C1 segment of cervical spinal cord (tissue), 14 donors: ENCODE measurements around the gene TRAPPC12.
"Not testable (repeated sequence)": the region's sequence is repeated elsewhere in the genome, so short reads cannot be mapped to it uniquely, and the experiment has no call there.

ENCODE experiments used
- DNase-seq, 14 donors: peaks; one replicate each; lab custom pipeline; 2025; lab: John Stamatoyannopoulos, UW

TRAPPC12 gene

DNA sequence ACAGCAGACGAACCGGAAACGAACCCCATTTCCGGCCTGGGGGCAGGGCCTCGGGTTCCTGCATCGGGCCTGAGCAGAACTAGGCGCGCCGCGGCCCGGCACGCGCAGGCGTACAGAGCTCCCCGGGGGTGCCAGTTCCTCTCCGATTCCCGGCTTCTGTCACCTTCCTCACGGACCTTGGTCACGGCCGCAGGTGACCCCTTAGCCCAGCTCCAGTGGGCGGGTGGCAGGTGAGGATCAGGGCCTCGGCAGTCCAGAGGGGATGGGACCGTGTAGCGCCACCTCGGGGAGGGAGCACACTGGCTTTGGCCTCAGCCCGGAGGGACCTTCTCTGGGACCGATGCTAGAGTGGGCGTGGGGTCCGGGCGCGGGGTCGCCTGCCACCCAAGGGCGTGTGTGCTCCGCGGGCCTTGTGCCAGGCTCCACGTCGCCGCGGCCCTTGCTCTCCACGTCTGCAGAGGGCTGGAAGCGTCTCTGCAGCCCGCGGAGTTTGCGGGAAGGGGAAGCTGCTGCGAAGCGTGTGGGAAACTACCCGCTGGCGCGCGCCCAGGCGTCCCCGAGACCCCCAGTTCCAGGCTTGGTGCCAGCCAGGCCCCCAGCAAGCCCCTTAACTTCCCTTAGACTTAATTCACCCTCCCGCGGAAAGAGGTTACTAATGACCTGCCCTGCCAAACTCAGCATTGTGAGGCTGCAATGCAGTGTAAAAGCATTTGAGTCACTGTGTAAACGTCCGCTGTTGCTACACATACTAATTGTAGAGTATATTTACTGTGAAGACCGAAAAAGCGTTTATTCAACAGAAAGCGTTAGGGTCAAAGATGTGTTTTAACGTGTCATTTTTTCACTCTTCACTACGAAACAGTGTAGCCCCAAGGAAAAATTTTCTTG, at the start of gene TRAPPC12:
TRAPPC12 (plus strand) TSS at position 48 of the 888 bp plus-strand sequence. CDS start 7,930 bp downstream, outside the sequence.
- DNase-seq = peak; percentile 53 to 94 (median 84)

DNA sequence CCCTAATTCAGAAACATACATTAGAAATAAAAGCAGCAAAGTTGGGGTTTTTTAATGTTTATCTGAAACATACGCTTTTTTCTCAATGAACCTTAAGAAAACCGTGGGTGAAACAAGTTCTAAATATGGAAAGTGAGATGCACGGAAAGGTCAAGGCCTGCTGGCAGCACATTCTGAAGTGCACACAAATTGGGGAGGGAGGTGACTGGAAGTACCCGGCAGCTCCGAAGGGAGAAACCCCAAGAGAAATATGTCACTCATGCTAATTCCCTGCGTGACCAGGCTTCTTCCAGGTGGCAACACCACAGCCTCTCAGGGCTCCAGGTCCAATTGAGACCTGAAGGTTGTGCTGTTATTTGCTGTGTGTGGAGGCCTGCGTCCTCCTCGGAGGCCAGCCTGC, 47.4 kb upstream of the TRAPPC12 start:
- DNase-seq = no peak

DNA sequence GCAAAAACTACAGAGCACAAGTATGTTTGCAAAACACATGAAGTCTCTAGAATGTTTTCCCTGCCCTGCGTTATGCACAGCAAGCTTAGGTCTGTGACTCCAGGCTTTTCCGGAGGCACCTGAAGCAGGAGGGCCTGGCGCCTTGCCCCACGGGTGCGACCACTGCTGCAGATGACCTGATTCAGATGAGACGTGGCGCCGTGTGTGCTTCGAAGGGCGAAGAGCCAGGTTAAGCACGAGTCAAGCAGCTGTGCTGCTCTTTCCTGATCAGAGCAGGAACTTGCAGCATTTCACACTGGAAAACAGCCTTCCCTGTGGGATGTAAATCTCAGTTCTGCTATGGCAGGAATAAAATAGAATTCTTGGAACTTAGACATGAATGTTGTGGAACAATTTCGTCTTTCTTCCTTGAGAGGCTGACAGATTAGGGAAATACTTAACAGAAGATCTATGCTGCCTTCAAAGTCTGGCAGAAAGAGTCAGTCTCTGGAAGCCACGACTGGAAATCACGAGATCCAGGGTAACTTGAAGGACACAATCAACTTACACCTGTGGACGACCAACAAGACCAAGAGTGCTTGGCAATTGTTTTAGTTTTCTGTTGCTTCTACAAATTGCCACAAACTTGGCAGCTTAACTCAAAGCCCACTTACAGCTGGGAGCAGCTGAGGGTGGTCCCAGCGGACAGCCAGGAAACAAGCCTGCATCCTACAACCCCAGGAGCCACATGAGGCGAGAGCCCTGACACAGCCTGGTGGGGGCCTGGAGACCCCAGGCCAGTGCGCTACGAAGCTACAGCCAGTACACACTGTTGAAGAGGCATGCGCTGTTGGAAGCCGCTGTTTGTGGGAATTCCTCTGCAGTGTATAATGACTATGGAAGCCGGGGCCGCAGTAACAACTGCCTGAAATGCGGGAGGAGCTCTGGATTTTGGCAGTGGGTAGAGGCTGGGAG, 44.8 kb upstream of the TRAPPC12 start:
- DNase-seq = no peak

DNA sequence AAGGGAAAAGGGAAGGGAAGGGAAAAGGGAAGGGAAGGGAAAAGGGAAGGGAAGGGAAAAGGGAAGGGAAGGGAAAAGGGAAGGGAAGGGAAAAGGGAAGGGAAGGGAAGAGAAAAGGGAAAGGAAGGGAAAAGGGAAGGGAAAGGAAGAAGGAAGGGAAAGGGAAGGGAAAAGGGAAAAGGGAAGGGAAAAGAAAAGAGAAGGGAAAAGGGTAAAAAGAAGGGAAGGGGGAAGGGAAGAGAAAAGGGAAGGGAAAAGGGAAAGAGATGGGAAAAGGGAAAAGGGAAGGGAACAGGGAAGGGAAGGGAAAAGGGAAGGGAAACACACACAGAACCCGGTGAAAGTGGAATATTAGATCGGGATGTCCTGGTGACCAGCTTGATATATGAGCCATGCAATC, 42.6 kb upstream of the TRAPPC12 start:
- no peak for DNase-seq

DNA sequence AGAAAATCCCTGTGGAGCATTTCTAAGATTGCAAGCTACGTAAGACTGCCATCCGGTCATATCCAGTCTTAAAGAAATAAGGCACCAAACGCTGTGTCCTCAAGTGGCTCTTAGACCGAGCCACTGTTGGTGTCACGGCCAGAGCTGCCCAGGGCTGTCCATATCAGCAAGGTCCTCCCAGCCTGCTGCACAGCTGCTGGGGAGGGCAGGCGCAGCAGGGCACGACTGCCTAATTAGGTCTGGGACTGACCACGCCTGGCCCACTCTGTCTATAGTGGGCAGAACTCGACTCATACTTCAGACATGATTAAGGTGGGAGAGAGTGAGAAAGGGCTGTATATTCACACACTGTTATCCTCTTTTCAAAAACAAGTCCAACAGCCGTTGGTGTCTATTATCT, 41.2 kb upstream of the TRAPPC12 start:
- no peak for DNase-seq

DNA sequence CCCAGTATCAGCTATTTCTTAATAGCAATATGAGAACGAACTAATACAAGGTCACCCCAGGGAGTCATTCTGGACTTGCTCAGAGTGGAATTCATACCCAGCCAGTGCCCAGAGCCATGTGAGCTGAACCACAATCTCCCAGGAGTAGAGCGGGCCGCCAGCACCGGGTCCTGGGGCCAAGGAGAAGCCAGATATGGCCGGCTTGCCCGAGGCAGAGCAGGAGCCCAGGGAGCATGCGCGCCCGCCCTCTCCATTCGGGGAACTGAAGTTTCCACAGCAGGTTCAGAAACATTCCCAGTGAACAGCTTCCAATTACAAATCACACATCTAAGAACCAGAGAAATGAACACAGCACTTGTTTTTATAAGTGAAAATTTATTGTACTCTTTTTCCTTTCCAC, 39.4 kb upstream of the TRAPPC12 start:
- no peak for DNase-seq

DNA sequence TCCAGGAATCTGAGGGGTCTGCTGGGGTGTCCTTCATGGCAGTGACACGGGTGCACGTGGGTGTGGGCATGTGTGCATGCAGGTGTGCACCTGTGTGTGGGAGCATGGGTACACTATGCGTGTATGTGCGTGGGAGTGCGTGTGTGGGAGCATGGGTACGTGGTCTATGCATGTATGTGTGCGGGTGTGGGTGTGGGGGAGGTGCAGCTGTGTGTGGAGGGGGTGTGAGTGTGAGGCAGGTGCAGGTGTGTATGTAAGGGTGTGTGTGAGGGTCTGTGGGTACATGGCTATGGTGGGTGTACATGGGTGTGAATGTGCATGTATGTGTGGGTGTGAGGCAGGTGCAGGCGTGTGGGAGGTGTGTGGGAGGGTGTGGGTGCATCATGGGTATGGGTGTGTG, 38.2 kb upstream of the TRAPPC12 start:
- DNase-seq = no peak

DNA sequence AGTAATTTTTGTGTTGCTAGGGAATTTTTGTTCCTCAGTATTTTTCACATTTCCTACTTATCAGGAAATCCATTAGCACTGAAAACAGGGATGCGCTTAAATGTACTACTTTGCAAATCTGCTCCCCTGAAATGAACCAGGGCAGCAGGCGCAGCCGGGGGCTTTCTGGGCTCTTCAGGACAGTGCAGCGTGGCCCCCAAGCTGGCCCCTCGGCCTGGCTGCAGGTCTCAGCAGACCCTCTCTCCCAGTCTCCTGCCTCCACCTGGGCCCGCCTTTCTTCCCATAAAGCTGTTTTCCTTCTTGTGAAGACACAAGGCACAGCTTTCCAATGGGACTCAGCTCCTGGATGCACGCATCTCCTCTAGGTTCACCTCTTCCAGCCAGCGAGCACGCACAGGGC, 37.2 kb upstream of the TRAPPC12 start:
- DNase-seq = no peak

DNA sequence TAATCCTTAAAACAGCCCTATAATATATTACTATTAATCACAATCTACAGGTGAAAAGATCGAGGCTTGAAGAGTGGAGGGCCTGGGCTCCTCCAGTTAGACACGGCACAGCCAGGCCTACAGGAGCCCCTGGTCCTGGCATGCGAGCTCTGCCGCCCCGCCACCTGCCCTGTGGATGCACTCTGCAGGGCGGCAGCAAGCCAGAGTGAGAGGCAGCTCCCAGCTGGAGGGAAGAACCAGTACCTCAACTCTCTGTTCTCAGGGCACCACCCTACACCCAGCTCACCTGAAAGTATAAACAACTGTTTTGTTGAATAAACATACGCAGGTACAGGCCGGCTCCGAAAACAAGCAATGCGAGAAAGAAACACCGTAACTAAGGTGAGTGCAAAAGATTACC, 36.5 kb upstream of the TRAPPC12 start:
- DNase-seq = no peak

DNA sequence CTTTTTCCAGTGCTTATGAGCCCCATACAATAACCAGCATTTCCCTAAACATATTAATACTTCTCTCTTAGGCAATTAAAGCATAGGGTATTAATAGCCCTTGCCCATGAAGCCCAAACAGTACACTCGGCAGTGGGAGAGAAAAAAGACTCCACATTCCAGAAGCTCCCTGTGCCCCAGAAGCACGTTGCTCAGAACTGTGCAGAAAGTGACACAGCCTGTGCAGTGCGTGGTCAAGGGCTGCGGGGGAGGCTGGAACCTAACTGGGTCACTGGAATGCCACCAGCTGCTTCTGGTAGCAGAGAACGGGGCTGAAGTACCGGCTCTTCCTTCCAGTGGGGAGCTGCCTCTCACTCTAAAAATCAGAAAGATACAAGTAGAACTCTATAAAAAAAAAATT, 34.6 kb upstream of the TRAPPC12 start:
- DNase-seq = peak in 1 of 14 donors; percentile 19

DNA sequence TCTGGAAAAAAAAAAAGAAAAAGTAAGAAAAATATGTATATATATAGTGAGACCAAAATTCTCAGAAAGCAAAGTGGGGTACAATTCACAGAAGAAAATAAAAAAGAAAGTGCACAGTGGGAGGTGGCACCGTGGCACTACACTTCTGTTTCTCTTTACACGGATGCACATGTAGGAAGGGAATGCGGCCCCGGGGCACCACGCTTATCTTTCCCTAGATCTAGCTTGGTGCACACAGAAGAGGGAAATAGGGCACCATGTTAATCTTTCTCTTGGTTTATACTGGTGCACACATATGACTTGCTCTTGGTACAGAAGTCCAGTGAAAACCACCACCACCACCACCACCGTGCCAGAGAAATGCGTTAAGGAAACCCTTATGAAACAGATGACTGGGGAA, 33.9 kb upstream of the TRAPPC12 start:
- no peak for DNase-seq

DNA sequence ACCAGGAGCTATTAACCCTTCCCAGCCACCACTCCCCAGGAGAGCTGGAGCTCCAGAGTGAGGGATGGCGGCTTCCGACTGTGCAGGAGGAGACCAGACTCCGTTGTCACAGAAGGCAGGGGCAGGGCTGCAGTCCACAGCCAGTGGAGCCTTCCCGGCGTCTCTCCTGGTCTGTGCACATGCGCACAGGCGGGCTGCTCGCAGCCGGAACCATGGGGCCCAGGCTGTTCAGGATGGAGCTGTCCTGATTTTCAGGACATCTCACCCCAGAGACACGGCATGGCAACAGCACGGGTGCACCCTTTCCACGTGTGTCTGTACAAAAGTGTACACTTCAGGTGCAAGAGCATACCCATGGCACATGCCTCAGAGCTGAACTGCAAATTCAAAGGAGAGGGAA, 30.7 kb upstream of the TRAPPC12 start:
- DNase-seq = peak in 4 of 14 donors; percentile 22 to 88 (median 44)

DNA sequence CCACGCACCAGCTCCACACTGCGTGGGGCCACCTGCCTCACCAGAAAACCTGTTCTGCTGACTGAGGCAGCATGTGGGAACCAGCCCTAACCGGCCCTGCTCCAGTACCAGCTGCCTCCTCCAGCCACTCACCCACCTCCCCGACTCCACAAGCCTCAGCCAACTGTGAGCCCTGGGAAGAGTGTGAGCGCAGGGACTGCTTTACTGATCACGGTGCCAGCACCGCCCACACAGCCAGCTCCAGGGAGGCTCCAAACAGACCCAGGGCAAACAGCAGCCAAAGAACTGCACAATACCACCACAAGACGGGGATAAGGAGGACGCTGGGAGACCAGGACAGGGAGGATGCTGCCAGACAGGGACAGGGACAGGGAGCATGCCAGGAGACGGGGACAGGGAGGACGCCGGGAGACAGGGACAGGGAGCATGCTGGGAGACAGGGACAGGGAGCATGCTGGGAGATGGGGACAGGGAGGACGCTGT, 30.2 kb upstream of the TRAPPC12 start:
- DNase-seq = peak in 9 of 14 donors; percentile 2 to 92 (median 49)

DNA sequence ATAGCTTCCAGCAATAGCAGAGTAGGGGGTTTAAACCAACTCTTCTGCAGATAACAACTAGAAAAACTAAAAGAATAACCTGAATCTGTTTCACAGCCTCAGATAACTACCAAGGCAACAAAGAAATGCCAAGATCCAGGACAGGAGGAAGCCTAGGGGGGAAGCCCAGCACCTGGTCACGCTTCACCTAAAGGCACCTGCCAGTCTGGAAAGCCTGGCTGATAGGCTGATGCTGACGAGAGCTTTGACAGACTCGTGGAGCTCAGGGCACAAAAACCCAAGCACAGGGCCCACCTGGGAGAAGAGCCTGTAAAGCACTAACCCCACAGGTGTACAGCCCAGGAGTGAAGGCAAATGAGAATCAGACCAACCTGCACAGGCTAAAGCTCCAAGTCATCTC, 24.5 kb upstream of the TRAPPC12 start:
- DNase-seq = no peak

DNA sequence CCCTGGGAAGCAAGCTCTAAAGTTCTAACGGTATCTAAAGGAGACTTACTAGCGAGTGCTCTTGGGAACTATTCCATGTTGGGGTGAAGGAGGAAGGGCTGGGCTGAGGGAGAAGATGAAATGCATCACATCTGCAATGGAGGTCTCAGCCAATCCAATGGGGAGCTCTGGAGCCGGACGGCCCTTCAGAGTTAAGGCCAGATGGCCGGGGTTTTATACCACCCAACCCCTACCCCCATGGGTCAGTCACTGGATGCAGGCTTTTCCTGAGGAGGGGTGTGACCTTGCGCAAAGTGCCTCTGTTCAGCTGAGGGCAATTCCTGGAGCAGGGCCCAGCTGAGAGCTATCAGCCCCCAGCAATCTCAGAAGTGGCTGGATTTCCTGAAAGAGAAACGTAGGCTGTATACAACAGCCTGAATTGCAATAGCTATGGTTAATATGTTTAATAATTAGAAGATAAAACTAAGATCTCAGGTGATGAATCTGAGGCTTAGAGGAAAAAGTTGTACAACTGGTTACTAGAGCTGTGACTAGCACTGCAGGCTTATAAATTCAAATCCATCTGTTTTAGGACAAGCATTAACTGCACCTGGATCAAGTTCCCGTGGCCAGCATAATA, 23.4 kb upstream of the TRAPPC12 start:
- no peak for DNase-seq

DNA sequence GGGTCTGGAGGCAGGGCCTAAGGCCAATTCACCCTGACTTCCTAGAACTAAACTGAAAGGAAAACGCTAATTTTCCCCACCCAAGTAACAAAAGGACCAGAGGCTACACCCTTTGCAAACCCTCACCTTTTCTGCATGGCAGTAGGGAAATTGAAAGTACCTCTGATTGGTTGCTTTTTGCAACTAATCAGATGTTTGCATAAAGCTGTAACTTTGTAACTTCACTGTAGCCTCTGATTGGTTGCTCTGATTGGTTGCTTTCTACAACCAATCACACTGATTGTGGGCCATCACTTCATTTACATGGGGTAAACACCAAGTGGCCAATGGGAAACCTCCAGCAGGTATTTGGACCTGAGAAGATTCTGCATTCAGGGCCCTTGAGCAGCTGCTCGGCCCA, 22.7 kb upstream of the TRAPPC12 start:
- DNase-seq = no peak

DNA sequence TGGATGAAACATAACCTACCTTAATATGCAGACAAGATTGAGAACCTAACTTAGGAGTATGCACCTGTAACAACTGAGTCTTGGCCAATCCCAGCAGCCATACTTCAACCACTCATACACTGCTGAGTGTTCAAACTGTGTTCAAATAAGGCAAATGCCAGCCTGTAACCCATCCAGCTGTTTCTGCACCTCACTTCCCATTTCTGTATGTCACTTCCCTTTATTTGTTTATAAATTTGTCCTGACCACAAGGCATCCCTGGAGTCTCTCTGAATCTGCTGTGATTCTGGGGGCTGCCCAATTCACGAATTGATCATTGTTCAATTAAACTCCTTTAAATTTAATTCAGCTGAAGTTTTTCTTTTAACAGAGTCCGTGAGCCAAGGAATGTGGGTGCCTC, 22.0 kb upstream of the TRAPPC12 start:
- not testable (repeated sequence) for DNase-seq

DNA sequence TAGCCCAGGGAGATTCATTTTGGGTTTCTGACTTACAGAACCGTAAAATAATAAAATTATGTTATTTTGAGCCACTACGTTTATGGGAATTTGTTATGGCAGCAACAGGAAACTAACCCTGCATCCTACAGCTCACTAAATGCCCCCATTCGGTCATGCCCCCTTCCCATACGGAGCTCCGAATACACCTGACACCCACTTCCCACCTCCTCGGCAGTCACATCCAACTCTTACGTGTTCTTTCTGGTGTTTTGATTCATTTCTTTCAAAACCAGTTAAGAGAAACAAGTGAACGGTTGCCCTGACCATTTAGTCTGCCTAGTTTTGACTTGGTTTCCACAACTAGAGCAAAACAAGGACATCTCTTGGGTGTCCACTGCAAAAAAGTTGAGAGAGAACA, 21.6 kb upstream of the TRAPPC12 start:
- DNase-seq = no peak

DNA sequence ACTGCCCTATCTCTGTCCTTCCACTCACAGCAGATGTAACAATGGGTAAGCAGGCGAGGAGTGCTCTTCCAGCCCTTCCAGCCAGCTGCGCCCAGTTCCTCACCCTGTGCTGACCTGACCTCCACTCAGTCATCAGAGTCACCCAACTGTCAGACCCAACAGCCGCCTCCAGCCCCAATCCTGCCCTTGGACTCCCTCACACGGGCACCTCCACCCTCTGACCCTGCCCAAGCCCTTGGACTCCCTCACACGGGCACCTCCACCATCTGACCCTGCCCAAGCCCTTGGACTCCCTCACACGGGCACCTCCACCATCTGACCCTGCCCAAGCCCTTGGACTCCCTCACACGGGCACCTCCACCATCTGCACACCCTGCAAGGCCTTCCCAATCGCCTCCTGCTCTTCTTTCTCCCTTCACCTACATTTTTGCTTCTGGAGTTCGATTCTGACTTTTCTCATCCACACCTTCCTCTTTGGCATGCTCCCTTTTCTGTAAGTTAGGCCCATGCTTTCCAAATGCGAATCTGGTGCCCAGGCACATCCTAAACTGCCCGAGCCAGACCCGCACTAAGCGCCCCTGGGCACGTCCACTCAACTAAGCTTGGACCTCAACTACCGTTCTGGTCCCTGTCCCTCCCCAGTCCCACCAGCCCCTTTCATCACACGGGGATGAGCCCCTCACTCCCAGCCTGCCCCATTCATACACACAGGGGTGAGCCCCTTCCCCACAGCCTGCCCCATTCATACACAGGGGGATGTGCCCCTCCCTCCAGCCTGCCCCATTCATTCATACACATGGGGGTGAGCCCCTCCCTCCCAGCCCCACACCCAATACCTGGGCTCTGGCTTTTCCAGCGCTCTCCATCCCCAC, 17.7 kb upstream of the TRAPPC12 start:
- DNase-seq = no peak

DNA sequence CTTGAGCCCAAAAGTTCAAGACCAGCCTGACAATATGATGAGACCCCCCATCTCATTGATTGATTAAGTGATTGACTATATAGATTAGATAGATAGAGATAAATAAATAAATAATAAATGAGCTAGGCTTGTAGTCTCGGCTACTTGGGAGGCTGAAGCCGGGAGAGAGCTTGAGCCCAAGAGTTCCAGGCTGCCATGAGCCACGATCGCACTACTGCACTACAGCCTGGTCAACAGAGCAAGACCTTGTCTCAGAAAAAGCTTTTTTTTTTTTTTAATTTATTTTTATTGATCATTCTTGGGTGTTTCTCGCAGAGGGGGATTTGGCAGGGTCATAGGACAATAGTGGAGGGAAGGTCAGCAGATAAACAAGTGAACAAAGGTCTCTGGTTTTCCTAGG, 14.3 kb upstream of the TRAPPC12 start:
- DNase-seq = no peak

DNA sequence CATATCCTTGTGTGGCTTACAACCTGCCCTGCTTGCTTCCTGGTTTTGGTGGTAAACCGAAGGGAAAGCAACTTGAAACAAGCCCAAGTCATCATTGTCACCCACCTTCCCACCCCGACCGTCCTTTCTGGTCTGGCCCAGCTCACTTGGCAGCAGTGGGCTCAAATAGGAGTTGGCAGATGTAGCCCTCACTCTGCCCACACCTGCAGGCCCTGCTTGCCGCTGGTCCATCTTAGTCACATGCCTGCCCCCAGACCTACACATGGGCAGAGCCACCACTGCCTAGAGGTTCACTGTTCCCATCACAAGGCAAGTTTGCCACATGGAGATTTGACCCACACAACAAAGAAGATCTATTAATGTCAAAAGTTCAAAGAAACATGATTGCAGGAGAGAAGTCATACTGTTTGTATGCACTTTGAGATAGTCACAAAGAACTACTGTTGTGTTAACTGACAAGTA, 11.2 kb upstream of the TRAPPC12 start:
- DNase-seq = no peak
